Cardiac muscle cell (in vitro differentiated cells and primary cell): ENCODE data around the gene NAA80. TPM values are rescaled to one million over a fixed set of nuclear protein-coding genes. Genes with fewer than 3 reads are reported as not detected.

Source experiments
- DNase-seq, 2 donors: peaks; one replicate each; pipeline versions ENCODE4 v3.0.0 to v3.0.0-alpha.2; 2010 to 2017; ENCODE audit warnings: low read depth in 1 of 2, low spot score in 1 of 2
- H3K27ac ChIP-seq: fragments of 200-600 bp; sonication (generic); 2 replicates; pipeline ENCODE4 v1.5.1; 2016
- H3K27me3 ChIP-seq: fragments of 200-600 bp; sonication (generic); 2 replicates; pipeline ENCODE4 v1.6.0; 2016; ENCODE audit warnings: control low read depth
- H3K36me3 ChIP-seq: fragments of 200-600 bp; sonication (generic); 2 replicates; pipeline ENCODE4 v1.5.1; 2016; ENCODE audit warnings: control low read depth
- H3K4me1 ChIP-seq: fragments of 200-600 bp; sonication (generic); 2 replicates; pipeline ENCODE4 v1.8.1; 2017; ENCODE audit warnings: low read depth, mild to moderate bottlenecking, mixed run types
- H3K4me3 ChIP-seq: fragments of 200-600 bp; sonication (generic); 2 replicates; pipeline ENCODE4 v1.5.1; 2016; ENCODE audit warnings: mild to moderate bottlenecking
- H3K9me3 ChIP-seq: fragments of 200-600 bp; sonication (generic); 2 replicates; pipeline ENCODE4 v1.5.1; 2017; ENCODE audit warnings: low read depth, mild to moderate bottlenecking, control low read depth
- CTCF ChIP-seq: IDR thresholded peaks from 2 replicates; pipeline ENCODE4 v1.5.1; 2012; ENCODE audit warnings: low read depth, mild to moderate bottlenecking, low read length
- polyA plus RNA-seq: library from polyadenylated mRNA; unstranded; fragments of >200 nt; fragmentation: Nextera tagmentation; extraction: Ambion mirVana; gene quantifications from 2 replicates; pipeline ENCODE4 v1.2.1, GENCODE V29; 2016
- total RNA-seq: library from RNA; depleted of rRNA; stranded (reverse); fragments of >200 nt; gene quantifications from 2 replicates; pipeline ENCODE4 v1.2.3, GENCODE V29; 2016

The NAA80 gene
- total and polyA plus RNA-seq, 2 experiments from 2014 or later = 35.6 to 40.4 TPM

GRCh38 chr3:50297384-50297775 is 1.8 kb downstream of the NAA80 start:
- H3K4me3 ChIP-seq = no peak overlapping the region
- H3K27ac ChIP-seq = no peak overlapping the region
- H3K27me3 ChIP-seq = no peaks in the 10 kb centered on the region
- no peak for TF ChIP-seq CTCF
- peaks cover 7% of the 10 kb centered on the region for H3K4me1 ChIP-seq
- DNase-seq = no peak
- no peaks in the 10 kb centered on the region for H3K9me3 ChIP-seq
- no peaks in the 10 kb centered on the region for H3K36me3 ChIP-seq

GRCh38 chr3:50296721-50297383 is 2.4 kb downstream of the NAA80 start:
- no peak for TF ChIP-seq CTCF
- peaks cover 7% of the 10 kb centered on the region for H3K4me1 ChIP-seq
- no peak for DNase-seq

DNA sequence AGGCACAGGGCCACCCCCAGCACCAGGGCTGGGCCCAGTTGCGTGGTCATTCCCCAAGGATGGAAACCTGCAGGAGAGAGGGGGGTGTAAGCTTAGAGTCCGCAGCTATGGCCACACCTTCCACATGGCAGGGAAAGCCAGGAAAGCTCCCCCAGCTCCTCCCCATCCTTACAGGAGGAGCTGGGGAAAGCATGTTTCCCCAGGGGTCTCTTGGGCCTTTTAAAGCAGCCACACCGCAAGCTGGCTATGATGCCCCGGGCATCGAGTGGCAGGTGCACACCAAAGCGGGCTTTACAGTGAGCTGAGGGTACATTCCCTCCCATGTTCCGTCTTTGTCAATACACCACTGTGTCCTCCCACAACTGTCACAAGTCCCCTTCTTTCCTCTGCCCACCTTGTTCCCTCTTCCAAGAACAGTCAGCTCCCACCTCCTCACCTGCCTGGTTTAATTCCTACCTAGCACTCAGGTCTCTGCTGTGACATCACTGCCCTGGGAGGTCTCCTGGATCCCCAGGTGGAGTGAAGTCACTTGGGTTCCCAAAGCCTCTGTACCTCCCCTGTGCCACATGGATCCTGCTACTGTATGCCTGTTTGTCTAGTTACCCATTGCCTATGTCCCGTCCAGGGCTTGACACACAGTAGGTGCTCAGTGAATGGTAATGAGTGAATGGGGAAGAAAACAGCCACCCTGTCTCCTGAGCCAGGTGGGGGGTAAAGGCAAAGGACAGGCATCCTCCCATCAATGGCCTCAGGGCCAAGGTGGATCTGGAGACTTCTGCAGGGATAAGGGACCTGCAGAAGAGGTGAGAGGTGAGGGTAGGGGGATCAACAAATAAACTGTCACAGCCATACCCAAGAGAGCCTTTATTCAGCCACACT is 3.4 kb downstream of the NAA80 start:
- Histone ChIP-seq H3K9me3 (no peaks in the 10 kb centered on the region), H3K27ac (no peak overlapping the region), H3K36me3 (no peaks in the 10 kb centered on the region), H3K27me3 (no peaks in the 10 kb centered on the region), H3K4me1 (peaks cover 10% of the 10 kb centered on the region), H3K4me3 (no peak overlapping the region)
- DNase-seq = no peak
- no peak for TF ChIP-seq CTCF

More at GRCh38 chr3:50296721-50297383, 2.4 kb downstream of the NAA80 start:
- no peaks in the 10 kb centered on the region for H3K9me3 ChIP-seq
- no peak overlapping the region for H3K4me3 ChIP-seq
- no peak overlapping the region for H3K27ac ChIP-seq
- no peaks in the 10 kb centered on the region for H3K36me3 ChIP-seq
- no peaks in the 10 kb centered on the region for H3K27me3 ChIP-seq

DNA sequence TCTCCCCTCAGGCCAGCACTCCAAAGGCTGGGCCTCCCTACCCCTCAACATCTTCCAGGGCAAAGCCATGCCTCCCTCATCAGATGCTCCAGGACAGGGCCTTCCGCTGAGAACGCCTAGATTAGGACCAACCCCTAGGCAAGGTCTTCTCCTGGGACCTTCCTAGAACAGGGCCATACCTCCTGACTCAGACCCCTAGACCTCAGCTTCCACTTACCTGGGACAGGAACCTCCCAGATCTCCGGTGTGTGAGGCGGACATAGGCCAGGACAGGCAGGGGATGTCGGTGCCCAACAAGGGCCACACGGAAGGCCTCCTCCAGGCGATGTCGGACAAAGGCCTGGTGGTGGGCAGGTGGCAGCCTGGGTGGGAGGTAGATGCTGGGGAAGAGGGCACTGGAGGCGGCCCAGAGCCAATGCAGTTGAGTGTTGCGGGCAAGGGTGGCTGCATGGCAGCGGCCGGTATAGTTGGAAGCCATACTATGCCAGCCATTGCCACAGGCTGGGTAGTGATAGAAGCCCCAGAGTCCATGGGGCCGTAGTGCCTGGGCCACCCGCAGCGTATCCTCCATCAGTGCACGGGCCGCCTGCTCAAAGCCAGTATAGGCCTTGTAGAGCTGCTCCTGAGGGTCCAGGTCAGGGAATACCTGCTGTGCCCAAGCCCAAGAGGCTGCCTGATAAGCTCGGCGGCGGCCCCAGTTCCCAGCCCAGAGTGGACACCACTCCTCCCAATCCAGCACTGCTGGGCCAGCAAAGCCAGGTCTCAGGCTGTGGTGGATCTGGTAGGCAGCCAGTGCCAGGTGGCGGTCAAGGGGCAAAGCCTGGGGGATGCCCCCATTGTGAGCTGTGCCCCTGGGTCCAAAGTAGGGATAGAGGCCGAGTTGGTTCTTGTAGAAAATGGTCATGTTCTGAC is 4.5 kb downstream of the NAA80 start:
- no peak overlapping the region for H3K27ac ChIP-seq
- no peak for TF ChIP-seq CTCF
- no peak for DNase-seq

GRCh38 chr3:50294089-50294488 is 5.1 kb downstream of the NAA80 start:
- Histone ChIP-seq H3K36me3 (no peaks in the 10 kb centered on the region), H3K27ac (no peak overlapping the region), H3K27me3 (no peaks in the 10 kb centered on the region), H3K4me3 (no peak overlapping the region), H3K4me1 (peaks cover 10% of the 10 kb centered on the region), H3K9me3 (no peaks in the 10 kb centered on the region)
- DNase-seq = no peak
- TF ChIP-seq CTCF = no peak

More for the DNA sequence above, 4.5 kb downstream of the NAA80 start:
- no peaks in the 10 kb centered on the region for H3K9me3 ChIP-seq
- no peak overlapping the region for H3K4me3 ChIP-seq
- H3K36me3 ChIP-seq = no peaks in the 10 kb centered on the region
- H3K27me3 ChIP-seq = no peaks in the 10 kb centered on the region
- H3K4me1 ChIP-seq = peaks cover 10% of the 10 kb centered on the region
